CD14-positive monocyte (primary cell): Measurements from ENCODE around the gene MORN2. TPM values are rescaled to one million over a fixed set of nuclear protein-coding genes. Genes with fewer than 3 reads are reported as not detected.

Experiments used
- DNase-seq, 3 donors: peaks; one replicate each; pipeline ENCODE4 v3.0.0-alpha.2; 2011 to 2022
- H2AFZ ChIP-seq: 2 replicates; pipeline ENCODE4 v1.6.0; 2012; ENCODE audit warnings: mild to moderate bottlenecking, low read depth, low read length, inconsistent platforms; ENCODE audit not compliant: insufficient read depth, poor library complexity, severe bottlenecking
- H3K27ac ChIP-seq, 2 donors: 1 replicate in 1 of 2; 2 replicates in 1 of 2; pipeline ENCODE4 v1.5.1; 2012 to 2013; ENCODE audit warnings: low read length in 2 of 2, control low read depth in 1 of 2, inconsistent platforms in 1 of 2, low read depth in 1 of 2, mild to moderate bottlenecking in 1 of 2
- H3K27me3 ChIP-seq, 2 donors: one replicate each; pipeline versions ENCODE4 v1.6.0 to v1.6.1; 2011 to 2013; ENCODE audit warnings: low read length in 2 of 2; ENCODE audit not compliant: control insufficient read depth in 2 of 2, insufficient read depth in 2 of 2
- H3K36me3 ChIP-seq, 2 donors: replicated peaks in 1 of 2; 1 replicate in 1 of 2; 2 replicates in 1 of 2; pipeline versions ENCODE4 v1.5.1 to v1.6.1; 2012 to 2013; ENCODE audit warnings: low read length in 2 of 2, control low read depth in 1 of 2, inconsistent platforms in 1 of 2, mild to moderate bottlenecking in 1 of 2; ENCODE audit not compliant: insufficient read depth in 2 of 2, control insufficient read depth in 1 of 2
- H3K4me1 ChIP-seq, 2 donors: 1 replicate in 1 of 2; 2 replicates in 1 of 2; pipeline versions ENCODE4 v1.5.1 to v1.6.1; 2012 to 2013; ENCODE audit warnings: low read length in 2 of 2, control low read depth in 1 of 2, inconsistent platforms in 1 of 2, mild to moderate bottlenecking in 1 of 2, moderate library complexity in 1 of 2; ENCODE audit not compliant: insufficient read depth in 2 of 2, control insufficient read depth in 1 of 2
- H3K4me2 ChIP-seq: replicated peaks from 2 replicates; pipeline ENCODE3; 2012; ENCODE audit warnings: low read length, moderate library complexity, mild to moderate bottlenecking; ENCODE audit not compliant: poor library complexity, severe bottlenecking; ENCODE audit errors: extremely low read depth
- H3K4me3 ChIP-seq, 3 experiments: fragments of 200-600 bp in 1 of 3; sonication (generic) in 1 of 3; replicated peaks in 1 of 3; 1 replicate in 2 of 3; 2 replicates in 1 of 3; pipeline ENCODE4 v1.5.1; 2011 to 2013; ENCODE audit warnings: low read length in 3 of 3, mild to moderate bottlenecking in 3 of 3, control low read depth in 2 of 3, low read depth in 2 of 3, inconsistent platforms in 1 of 3, moderate library complexity in 1 of 3
- H3K79me2 ChIP-seq: 2 replicates; pipeline ENCODE4 v1.6.0; 2012; ENCODE audit warnings: mild to moderate bottlenecking, control low read depth, inconsistent platforms, low read length, moderate library complexity; ENCODE audit not compliant: insufficient read depth
- H3K9ac ChIP-seq: 2 replicates; pipeline ENCODE4 v1.6.0; 2017; ENCODE audit warnings: low read length, mild to moderate bottlenecking; ENCODE audit not compliant: insufficient read depth, poor library complexity, severe bottlenecking
- H3K9me3 ChIP-seq, 2 donors: replicated peaks in 1 of 2; 1 replicate in 1 of 2; 2 replicates in 1 of 2; pipeline versions ENCODE4 v1.5.1 to v1.6.1; 2012 to 2013; ENCODE audit warnings: low read length in 2 of 2, control low read depth in 1 of 2; ENCODE audit not compliant: control insufficient read depth in 1 of 2, insufficient read depth in 1 of 2
- H4K20me1 ChIP-seq: 2 replicates; pipeline ENCODE4 v1.6.0; 2012; ENCODE audit warnings: mild to moderate bottlenecking, low read length, control low read depth, moderate library complexity; ENCODE audit not compliant: insufficient read depth
- H3K27ac Mint-ChIP-seq, 7 donors: one replicate each; pipeline ENCODE4 v1.8.0; 2020; ENCODE audit warnings: mild to moderate bottlenecking in 7 of 7, mixed read lengths in 7 of 7, moderate library complexity in 6 of 7, inconsistent platforms in 2 of 7
- H3K27me3 Mint-ChIP-seq, 3 donors: one replicate each; pipeline ENCODE4 v1.8.0; 2021 to 2022; ENCODE audit warnings: low read depth in 3 of 3, mild to moderate bottlenecking in 3 of 3, mixed read lengths in 3 of 3, moderate library complexity in 3 of 3, inconsistent platforms in 1 of 3
- H3K36me3 Mint-ChIP-seq, 2 donors: one replicate each; pipeline ENCODE4 v1.8.0; 2020; ENCODE audit warnings: mixed read lengths in 2 of 2, inconsistent platforms in 1 of 2, mild to moderate bottlenecking in 1 of 2
- H3K4me1 Mint-ChIP-seq: one replicate; pipeline ENCODE4 v1.8.0; 2020; ENCODE audit warnings: mild to moderate bottlenecking, mixed read lengths
- H3K4me3 Mint-ChIP-seq, 2 donors: one replicate each; pipeline ENCODE4 v1.8.0; 2020; ENCODE audit warnings: mild to moderate bottlenecking in 2 of 2, mixed read lengths in 2 of 2, moderate library complexity in 1 of 2
- H3K9me3 Mint-ChIP-seq, 7 donors: one replicate each; pipeline ENCODE4 v1.8.0; 2020 to 2022; ENCODE audit warnings: mixed read lengths in 7 of 7, mild to moderate bottlenecking in 6 of 7, moderate library complexity in 6 of 7, inconsistent platforms in 2 of 7
- CTCF ChIP-seq: fragments of 200-600 bp; IDR thresholded peaks from one replicate; pipeline ENCODE4 v1.8.0; 2022; ENCODE audit warnings: antibody characterized with exemption, mild to moderate bottlenecking
- WGBS: methylation state at CpG from one replicate; pipeline ENCODE4 v1.1.5; 2013; ENCODE audit warnings: missing lambda C conversion rate; ENCODE audit not compliant: insufficient coverage; 5-methylcytosine and 5-hydroxymethylcytosine counted together
- intact Hi-C, 2 donors: fragments of 100-400 bp; cut with micrococcal nuclease; formaldehyde crosslinking; loops; one replicate each; pipeline versions ENCODE4 v1.15.0 to v1.15.1; 2023
- polyA plus RNA-seq, 3 donors: library from polyadenylated mRNA; depleted of rRNA in 1 of 3; unstranded in 2 of 3; stranded (reverse) in 1 of 3; fragments of 300-500 nt in 2 of 3; fragments of >200 nt in 1 of 3; fragmentation: Illumina TruSeq in 2 of 3; gene quantifications; 1 replicate in 2 of 3; 2 replicates in 1 of 3; pipeline ENCODE4 v1.2.3, GENCODE V29; 2012 to 2021
- small RNA-seq: library from RNA; depleted of rRNA; stranded (forward); fragments of <200 nt; gene quantifications from one replicate; pipeline ENCODE3, GENCODE V24; 2012; ENCODE audit warnings: low read depth; ENCODE audit not compliant: insufficient read length

Gene MORN2
- polyA plus RNA-seq, 3 donors = 5.8 to 25.8 (median 24.0) TPM

- Histone ChIP-seq H4K20me1 (no peaks in the 10 kb centered on the region), H3K4me1 (no peaks in the 10 kb centered on the region), H3K79me2 (no peaks in the 10 kb centered on the region), H3K36me3 (no peaks in the 10 kb centered on the region), H3K27ac (no peak overlapping the region), H3K4me3 (no peak overlapping the region), H2AFZ (peak overlapping the region; percentile 32), H3K27me3 (no peaks in the 10 kb centered on the region), H3K9me3 (no peaks in the 10 kb centered on the region), H3K4me2 (no peak overlapping the region), H3K9ac (no peak overlapping the region)
- intact Hi-C loops = no loop called here
- no peak for DNase-seq
- Mint-ChIP-seq H3K4me3 (no peak overlapping the region), H3K27ac (no peak overlapping the region), H3K36me3 (no peaks in the 10 kb centered on the region), H3K4me1 (no peaks in the 10 kb centered on the region), H3K9me3 (no peaks in the 10 kb centered on the region), H3K27me3 (peaks cover 0 to 5% (median 0%) of the 10 kb centered on the region in 3 donors)
- no peak for TF ChIP-seq CTCF
- WGBS = no CpG with 5 or more reads among the region's 2 CpGs
Observed at GRCh38 chr2:38930600-38930999, 54.8 kb downstream of the MORN2 start.

Small RNA genes within 50 kb of the gene (small RNA-seq; reads per million reads assigned to genes)
- gene RNU6-851P = not detected

Other genes starting within 250 kb of the MORN2 start
- 1 to 10 TPM; 3.0 to 3.6 (median 3.1) TPM for gene GALM, start 209.9 kb upstream of the MORN2 start, polyA plus RNA-seq
- 100 to 1,000 TPM; 226 to 299 (median 246) TPM for gene SRSF7, start 124.6 kb upstream of the MORN2 start, polyA plus RNA-seq
- 10 to 100 TPM in 1 of 3 donors, 1 to 10 TPM in 2; 2.0 to 13.4 (median 8.9) TPM for gene GEMIN6, start 97.8 kb upstream of the MORN2 start, polyA plus RNA-seq
- 10 to 100 TPM in 2 of 3 donors, 1 to 10 TPM in 1; 7.7 to 13.4 (median 12.9) TPM for gene DHX57, start within 50 bp of the MORN2 start, polyA plus RNA-seq
- under 1 TPM in 1 of 3 donors, not detected in 2; 0.33 TPM for gene ARHGEF33, start 13.9 kb downstream of the MORN2 start, polyA plus RNA-seq
- 10 to 100 TPM in 1 of 3 donors, 1 to 10 TPM in 2; 5.3 to 15.6 (median 7.7) TPM for gene SOS1, start 245.1 kb downstream of the MORN2 start, polyA plus RNA-seq